ENCODE measurements around the gene KDSR.

- TF ChIP-seq CTCF (IDR thresholded peaks at IDR 0.05) (no peak), POLR2A (IDR thresholded peaks at IDR 0.05) (no peak)
Measured at GRCh38 chr18:63336366-63337099, 30.5 kb downstream of the KDSR start.
